GM21390 (cell line): ENCODE measurements around the gene ARL16.

Experiments used
- ATAC-seq: cut with Tn5 transposase; IDR thresholded peaks from one replicate; pipeline ENCODE4 v1.9.1; 2021; ENCODE audit not compliant: unreplicated experiment

The ARL16 gene

DNA sequence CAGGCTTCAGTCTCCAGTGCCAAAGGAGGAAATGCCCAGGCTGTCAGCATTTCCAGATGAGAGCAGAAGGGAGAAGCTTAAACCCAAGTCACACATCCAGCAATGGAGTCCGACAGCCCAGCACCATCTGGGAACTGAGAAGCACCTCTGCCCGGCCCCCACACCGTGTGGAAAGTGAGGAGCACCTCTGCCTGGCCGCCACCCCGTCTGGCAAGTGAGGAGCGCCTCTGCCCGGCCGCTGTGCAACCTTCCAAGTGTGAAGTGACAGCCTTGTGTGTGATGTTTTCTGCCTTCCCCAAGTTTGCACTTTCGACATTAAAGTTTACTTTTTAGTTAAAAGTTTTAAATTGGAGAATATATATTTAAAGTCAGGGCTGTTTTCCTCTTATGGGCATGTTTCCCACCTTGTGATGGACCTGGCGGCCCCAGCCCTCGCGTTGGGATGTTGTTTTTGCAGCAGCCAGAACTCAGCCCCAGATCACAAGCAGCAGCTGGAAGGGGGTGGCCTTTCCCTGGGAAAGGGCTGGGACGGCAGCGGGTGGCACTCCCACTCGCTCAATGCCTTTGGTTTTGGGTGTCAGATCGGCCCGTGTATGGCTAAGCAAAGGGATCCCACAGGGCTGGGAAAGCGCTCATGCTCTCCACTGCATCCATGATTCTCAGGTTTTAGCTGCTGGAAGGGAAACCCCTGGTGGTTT, 9.9 kb downstream of the ARL16 start:
- ATAC-seq: no peak

DNA sequence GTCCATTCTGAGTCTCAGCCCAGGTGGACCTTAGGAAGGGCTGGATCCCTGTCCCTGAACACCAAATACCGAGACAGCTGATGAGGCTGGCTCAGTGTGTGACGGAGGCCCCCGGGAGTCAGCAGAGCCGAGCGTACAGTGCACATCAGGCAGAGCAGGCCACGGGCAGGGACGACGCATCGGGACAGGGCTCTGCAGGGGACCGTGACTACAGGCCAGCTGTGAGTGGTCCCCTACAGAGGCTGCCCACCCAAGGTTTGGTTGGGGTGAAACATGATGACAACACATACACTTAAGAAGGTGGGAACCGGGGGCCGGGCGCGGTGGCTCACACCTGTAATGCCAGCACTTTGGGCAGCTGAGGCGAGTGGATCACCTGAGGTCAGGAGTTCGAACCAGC, 10.6 kb downstream of the ARL16 start:
- ATAC-seq: no peak

DNA sequence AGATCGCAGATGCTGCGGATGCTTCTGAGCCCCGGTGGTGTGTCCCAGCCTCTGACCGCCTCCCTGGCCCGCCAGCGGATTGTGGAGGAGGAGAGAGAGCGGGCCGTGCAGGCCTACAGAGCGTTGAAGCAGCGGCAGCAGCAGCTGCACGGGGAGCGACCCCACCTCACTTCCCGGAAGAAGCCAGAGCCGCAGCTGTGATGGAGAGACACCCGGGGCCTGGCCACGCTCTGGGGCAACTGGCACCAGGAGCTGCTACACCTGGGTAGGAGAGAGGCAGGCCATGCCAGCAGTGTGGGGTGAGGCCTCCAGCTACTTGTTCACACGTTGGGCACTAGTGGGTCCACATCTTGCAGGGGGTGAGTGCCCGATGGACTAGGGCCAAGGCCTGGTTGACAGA, 11.1 kb downstream of the ARL16 start:
- ATAC-seq: no peak

DNA sequence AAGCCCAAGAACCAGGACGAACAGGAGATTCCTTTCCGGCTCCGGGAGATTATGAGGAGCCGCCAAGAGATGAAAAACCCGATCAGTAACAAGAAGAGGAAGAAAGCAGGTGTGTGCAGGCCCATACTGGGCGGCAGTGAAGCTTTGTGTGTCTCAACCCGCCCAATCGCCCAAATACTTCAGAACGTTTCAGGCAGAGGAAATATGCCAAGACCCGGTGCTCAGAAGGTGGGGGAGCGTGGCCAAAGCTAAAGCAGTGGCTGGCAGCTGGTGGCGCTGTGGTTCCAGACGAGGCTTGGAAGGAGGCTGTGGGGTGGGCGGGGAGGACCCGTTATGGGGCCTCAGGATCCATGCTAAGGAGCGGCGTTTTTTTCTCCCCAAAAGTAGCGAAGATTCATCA, 15.8 kb downstream of the ARL16 start:
- no peak for ATAC-seq

DNA sequence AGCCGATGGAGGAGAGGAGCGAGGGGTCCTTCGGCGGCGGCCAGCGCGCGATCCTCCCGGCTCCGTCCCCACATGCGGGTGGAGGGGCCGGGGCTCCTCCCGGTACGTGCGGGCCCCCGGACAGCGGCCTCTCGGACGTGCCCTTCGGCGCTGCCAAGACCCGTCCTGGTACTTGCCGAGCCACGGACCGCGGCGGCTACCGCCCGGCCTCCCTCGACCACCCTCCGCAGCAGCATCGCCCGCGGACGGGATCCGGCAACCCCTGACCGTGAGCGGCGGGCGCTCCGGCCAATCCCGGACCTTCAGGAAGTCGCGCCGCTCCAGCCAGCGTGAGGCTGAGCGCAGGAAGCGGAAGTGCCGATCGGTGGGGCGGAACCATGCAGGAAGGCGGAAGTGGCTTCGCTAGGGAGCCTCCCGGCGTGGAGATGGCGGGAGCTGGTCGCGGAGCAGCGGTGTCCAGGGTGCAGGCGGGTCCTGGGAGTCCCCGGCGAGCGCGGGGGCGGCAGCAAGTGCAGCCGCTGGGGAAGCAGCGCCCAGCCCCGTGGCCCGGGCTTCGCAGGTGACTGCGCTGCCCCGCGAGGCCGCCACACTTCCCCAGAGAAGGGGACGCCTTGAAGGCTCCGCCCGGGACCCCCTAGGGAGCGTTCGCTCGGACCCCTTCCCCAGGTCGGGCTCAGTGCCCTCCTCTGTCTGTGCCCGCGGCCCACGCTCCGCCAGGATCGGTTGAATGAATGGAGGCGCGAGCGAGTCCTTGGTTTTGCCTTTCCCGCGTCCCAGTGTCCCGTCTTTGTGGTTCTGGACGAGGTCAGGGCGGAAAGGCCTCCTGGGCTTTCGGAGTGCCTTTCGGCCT, 17.0 kb downstream of the ARL16 start, which contains the start of the genes CCDC137 and OXLD1:
Gene CCDC137 (plus strand): TSS at position 396 of the 850 bp plus-strand sequence. CDS start 30 bp downstream, at position 426.
Gene OXLD1 (minus strand): TSS at position 264 of the 850 bp plus-strand sequence. CDS start 28 bp downstream, at position 236.
- peak; percentile 90 for ATAC-seq

DNA sequence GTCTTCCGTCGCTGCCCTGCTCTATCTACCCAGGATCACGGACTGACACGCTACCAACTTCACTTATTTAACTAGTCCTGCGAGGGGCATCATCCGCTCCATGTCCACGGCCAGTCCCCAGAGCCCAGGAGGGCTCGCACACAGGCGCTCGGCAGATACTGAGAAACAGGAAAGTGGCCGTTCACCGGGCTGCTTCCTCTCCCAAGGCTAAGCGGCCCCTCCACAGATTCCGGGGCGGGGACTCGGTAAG, 17.6 kb downstream of the ARL16 start:
- peak; percentile 13 for ATAC-seq

DNA sequence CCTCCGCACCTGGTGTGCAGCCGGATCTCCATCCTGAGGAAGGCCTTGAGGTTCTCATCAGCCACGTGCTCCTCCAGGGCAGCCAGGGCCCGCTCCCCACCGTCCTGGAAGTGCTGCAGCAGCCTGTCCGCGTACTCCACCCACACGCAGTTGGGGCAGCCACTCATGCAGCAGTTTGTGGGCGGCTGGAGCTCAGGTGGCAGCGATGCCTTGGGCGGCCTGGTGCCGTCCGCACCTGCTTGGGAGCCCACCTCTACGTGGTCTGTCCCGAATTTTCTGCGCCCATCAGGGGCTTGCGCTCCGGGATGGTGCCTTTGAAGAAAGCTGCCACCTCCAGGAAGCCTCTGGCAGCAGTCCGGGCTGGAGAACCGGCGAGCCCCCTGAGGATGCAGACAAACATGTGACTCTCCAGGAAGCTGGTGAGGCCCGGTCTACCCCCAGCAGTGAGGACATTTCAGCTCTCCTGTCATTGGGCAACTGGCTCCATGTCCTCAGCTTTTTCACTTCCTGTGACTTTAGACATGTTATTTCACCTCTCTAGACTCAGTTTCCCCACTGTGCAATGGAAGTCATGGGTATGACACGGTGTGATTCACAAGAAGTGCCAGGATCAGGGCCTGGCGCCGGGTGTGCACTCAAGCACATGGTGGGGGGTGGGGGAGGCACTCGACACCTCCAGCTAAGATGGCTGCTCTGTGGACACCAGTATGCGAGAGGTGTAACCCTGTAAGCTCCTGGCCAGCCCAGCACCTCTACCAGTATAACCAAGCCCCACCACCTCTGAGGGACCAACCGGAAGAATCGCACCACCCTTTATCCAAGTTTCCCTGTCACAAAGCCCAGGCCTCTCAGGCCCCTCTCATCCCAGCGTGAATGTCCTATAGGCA, 18.1 kb downstream of the ARL16 start:
- ATAC-seq: peak; percentile 19

DNA sequence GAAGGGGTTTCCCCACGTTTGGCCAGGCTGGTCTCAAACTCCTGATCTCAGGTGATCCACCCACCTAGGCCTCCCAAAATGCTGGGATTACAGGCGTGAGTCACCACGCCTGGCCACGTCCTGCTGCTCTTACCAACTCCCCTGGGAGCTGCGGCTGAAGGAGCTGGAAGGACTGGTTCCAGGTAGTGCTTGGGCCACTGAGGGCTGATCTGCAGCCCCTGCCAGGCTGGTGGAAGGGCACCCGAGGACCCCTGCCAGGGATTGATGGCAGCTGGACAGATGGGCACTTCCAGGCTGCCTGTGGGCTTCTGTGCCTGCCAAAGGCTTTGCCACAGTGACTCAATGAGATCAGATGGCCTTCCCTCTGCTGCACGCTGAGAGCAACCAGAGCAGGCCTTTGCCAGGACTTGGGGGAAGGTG, 19.5 kb downstream of the ARL16 start:
- ATAC-seq: no peak

DNA sequence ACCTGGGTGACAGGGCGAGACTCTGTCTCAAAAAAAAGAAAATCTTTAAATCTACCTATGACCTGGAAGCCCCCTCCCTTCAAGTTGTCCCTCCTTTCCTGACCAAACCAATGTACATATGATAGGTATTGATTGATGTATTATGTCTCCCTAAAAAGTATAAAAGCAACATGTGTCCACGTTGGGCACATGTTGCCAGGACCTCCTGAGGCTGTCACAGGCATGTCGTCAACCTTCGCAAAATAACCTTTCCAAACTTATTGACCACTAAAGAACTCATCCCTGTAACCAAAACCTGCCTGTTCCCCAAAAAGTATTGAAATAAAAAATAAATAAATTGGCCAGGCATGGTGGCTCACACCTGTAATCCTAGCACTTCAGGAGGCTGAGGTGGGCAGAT, 21.6 kb downstream of the ARL16 start:
- no peak for ATAC-seq

DNA sequence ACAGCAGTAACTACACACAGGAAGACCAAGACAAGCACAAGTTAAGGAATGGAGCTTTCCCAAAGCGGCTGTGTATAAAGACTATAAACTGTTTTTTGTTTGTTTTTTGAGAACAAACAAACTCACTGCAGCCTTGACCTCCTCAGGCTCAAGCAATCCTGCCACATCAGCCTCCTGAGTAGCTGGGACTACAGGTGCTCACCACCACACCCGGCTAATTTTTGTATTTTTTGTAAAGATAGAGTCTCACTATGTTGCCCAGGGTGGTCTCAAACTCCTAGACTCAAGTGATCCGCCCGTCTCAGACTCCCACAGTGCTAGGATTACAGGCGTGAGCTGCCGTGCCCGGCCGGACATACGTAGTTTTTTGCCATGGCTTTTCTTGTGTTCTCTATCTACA, 23.2 kb downstream of the ARL16 start:
- no peak for ATAC-seq

DNA sequence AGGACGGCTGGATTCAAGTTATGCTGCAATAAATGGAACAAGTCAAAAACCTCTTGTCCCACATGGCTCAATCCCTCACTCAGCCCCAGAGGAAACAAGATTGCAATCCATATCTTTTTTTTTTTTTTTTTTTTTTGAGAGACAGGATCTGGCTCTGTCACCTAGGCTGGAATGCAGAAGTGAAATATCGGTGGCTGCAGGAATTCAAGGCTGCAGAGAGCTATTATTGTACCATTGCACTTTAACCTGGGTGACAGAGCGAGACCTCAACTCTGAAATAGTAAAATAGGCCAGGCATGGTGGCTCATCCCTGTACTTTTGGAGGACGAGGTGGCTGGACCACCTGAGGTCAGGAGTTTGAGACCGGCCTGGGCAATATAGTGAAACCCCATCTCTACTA, 24.6 kb downstream of the ARL16 start:
- ATAC-seq: no peak

DNA sequence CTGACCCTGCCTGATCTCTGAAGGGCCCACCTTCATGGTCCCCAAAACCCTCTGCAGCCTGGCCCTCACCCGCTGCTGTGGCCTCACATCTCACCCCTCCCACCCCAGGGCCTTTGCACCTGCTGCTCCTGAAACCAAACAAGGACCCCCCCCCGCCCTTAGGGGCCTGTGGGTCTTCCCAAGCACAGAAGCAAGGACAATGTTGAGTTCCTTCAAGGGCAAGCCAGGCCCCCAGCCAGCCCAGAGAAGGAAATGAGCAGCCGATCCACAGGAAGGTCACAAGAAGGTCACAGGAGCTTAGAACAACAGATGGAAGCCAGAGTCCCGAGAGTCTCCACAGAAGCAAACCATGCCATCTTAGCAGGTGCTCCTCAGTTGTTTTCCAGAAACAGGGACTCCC, 26.8 kb downstream of the ARL16 start:
- no peak for ATAC-seq

DNA sequence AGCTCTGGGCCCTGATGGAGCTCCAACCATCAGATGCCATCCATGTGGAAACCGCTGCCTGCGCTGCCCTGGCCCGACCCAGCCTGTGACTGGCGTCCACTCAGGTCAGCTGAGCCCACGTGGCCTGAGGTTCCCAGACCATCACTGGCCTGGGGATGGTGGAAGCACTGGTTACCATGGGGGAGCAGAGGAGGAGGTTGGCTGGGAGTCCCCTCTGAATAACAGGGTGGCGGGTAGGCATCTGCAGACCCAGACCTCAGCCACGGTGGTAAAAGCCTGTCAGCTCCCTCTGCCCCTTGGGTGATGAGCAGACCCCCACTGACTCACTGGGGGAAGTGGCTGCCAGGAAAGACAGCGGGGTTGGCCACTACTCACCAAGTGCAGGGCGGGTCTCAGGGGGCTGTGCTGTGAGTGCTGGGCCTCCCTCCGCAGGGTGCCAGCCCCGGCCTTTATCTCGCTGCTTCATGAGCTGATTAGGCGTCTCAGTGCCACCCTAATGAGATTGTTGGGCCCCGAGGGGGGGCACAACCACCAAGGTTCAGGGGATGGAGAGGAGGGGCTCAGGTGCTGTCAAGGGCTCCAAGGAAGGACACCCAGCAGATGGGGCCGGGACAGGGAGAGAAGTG, 27.4 kb downstream of the ARL16 start, which contains the start of gene PDE6G:
Gene PDE6G (minus strand): TSS at position 425 of the 626 bp plus-strand sequence. CDS start 3,237 bp downstream, outside the sequence.
- no peak for ATAC-seq

DNA sequence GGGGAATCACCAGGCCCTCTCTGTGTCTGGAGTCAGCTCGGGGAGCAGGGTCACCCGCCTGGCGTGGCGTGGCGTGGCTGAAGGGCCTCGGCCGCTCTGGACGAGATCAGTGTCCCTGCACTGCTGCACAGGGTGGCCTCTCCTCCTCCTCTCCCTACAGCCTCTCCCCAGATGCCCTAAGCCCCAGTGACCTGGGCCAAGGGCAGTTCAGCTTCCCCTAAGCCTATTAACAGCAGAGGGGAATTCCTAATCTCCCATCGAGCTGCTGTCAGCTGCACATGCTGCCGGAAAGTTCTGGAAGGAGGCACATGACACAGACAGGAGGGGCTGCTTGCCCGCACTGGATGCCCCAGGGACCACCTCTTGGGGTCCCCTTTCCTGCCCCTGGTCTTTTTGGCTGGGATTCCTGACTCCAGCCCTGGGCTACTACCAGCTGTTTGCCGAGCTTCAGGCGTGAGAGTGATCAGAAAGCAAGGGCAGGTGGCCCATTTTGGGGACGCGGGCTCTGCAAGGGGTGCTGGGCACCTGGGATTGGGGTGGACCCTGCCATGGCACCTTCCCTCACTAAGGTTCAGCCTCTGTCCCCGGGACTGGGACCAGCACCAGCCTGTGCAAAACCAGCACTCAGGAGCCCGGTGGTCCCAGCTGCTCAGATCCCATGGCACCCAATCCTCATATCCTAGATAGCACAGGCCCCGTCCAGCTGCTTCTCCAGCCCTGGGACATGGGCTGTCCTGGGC, 28.0 kb downstream of the ARL16 start:
- no peak for ATAC-seq

DNA sequence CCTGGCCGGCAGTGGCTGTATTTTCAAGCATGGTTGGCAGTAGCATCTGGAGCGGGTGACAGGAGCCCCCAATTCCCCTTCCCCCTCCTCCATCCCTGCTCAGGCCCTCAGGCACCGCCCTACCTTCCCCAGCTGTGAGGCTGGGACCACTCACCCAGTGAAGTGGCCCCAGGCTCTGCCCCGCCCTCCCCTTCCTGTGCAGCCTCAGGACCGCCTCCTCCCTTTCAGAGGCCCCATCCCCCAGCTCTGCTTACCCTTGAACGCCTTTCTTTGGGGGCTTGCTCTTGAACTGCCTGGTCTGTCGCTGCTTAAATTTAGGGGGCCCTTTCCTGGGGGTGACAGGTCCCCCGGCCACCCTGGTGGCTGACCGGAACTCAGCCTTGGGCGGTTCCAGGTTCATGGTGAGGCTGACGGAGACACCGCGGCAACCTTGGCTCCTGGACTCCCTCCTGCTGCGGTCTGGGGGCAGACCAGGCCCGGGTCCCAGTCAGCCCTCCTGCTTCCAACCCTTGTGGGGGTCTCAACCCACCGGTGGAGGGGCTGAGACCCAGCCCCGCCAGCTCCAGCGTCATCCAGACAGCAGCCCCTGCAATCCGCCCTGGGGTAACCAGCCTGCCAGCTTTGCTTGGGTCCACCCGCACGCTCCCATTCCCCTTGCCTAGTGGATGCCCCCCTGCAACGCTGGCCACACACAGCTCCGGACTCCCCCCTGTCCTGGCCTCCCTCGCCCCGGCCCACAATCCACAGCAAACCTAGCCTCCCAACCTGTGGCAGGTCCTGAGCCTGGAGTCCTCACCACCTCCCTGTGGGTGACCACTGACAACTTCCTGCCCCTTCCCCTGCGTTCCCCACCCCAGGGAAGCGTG, 30.5 kb downstream of the ARL16 start:
- ATAC-seq: no peak

DNA sequence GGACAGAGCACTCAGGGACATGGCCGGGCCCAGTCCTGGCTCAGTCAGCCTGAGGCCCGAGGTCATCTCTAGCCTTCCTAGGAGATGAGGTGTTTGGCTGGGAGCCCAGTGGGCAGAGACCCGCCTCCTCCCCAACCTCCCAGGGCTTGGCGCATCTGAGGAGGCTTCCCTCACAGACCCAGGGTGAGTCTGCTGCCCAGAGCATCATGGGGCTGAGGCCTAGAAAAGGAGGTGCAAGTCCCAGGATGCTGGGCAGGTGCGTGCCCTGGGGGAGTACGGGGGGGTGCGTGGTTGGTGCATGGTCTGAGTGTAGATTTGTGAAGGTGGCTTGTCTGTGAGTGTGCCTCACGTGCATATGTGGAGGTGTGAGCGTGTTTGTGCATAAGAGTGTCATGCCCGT, 31.9 kb downstream of the ARL16 start:
- no peak for ATAC-seq

DNA sequence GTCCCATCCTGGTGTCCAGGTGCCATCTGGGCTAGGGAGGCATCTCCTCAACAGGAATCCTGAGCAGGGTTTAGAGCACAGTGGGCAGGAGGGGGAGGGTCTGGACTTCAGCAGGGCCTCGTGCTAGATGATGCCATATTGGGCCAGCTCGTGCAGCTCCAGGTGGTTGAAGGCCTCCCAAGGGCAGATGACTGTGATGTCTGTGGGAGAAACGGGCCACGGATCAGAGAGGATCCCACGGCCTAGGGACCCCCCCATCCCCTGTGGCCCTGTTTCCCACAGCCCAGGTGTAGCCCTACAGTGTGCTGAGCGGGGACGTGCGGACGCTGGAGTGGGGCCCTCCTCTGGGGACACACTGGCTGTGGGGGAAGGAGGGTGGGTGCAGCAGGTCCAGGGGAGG, 32.6 kb downstream of the ARL16 start:
- ATAC-seq: no peak

DNA sequence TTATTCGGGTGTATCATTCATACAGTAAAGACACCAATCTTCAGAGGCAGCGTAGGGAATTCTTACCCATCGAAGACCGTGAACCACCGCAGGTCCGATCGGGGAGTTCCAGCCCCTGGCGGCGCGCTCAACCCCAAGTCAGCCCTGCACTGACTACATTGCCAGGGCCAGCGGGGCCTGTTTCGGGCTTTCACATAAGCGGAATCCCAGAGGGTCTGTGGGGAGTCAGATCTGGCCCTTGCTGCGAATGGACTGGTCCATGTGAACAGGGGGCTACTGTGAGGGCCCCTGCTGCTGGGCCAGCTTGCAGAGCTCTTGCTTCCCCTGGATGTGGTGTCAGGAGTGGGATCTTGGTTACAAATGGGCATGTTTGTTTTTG, 34.9 kb downstream of the ARL16 start:
- no peak for ATAC-seq

DNA sequence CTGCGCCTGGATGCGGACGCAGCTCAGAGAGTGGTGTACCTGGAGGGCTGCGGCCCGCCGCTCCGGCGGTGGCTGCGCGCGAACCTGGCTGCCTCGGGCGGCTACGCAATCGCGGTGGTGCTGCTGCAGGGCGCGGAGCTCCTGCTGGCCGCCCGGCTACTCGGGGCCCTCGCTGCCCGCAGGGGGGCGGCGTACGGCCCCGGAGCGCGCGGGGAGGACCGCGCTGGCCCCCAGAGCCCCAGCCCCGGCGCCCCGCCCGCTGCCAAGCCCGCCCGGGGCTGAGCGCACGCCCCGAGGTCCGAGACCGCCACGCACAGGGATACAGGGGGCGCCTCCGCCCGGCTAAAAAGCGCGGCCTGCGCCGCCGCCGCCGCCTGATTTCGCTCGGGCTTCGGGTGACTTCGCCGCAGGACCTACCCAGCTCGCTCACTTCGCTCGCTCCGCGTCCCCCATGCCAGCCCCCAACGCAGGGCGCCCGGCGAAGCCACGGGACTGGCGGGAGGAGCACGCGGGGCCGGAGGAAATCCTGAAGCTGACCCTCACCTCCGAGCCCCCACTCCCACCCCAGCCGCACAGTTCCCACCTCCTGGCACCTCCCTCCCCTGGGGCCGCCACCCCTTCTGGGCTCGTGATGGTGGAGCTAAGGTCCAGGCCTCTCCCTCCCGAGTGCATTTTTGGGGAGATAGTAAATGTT, 35.4 kb downstream of the ARL16 start:
- no peak for ATAC-seq
